Measurements from ENCODE around the gene ASB3. TPM values are rescaled to one million over a fixed set of nuclear protein-coding genes. Genes with fewer than 3 reads are reported as not detected.

The ASB3 gene
- total RNA-seq, 1 experiment from 2014 or later, result 12.9 TPM

DNA sequence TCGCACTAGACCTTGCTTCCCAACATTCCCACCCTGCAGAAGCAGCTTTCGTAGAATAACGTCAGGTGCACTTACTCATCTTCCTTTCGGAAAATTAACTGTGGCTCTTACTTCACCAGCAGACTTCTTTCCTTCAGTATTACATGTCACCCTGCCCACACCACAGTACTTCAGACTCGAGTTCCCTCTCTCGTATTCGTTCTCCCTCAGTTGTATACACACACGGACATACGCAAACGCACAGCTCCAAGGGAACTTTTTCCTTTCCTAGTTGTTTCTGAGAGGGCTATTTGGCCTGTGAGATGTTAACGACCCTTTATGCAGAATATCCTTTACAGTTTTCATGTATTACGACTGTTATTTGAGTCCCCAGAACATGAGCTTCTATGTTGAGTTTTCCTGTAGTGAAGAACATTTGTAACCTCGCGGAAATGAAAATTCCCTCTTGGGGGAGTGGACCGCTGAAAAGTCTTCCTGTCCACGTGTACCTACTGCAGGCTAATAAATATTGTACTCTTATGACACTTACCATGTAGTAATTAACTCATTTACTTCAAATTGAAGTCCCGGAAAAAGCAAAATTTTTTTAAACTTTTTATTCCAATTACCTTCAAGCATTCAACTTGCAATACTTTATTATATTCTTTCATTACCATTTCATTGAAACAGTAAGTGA is 999 bp upstream of the ASB3 start:
- CTCF ChIA-PET, result no interaction called here
- POLR2A ChIA-PET, result no interaction called here
- 0 out of 2 replicates have a peak, but pooled peaks have one; percentile 6 for ATAC-seq

DNA sequence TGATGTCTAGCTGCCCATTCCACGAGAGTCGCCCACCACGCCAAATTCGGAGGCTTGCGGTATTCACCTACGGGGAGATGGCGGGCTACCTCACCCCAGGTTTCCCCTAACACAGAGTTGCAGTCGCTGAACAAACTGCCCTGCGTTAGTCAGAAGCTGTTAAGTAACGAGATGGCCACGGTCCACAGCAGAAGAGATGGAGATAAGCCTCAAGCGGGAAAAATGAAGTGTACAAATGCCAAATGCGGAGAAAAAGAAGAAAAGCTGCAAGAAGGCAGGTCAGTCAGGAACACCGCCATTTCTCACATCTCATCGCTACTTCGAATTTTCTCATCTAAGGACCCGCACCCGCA is 425 bp downstream of the ASB3 start:
- ATAC-seq (peak; percentile 11), DNase-seq (ENCODE audit: low read depth, low spot score) (no peak)
- ChIA-PET POLR2A (no interaction called here), CTCF (no interaction called here)
- H3K27me3 ChIP-seq (ENCODE audit: control insufficient read depth, insufficient read depth, low read length), result no peaks in the 10 kb centered on the region
- H3K36me3 ChIP-seq (ENCODE audit: control insufficient read depth, insufficient read depth, low read length), result peaks cover 4% of the 10 kb centered on the region; the same call in 1 of the 2 replicates
- H3K4me1 ChIP-seq (ENCODE audit: control insufficient read depth, insufficient read depth, low read length), result peaks cover 21% of the 10 kb centered on the region
- BruUV-seq (replicated peaks), result no TSS peak
- intact Hi-C loops (cut with micrococcal nuclease; ENCODE audit: unreplicated experiment), result no loop called here
- TF ChIP-seq TCF7L2 (IDR thresholded peaks at IDR 0.05; ENCODE audit: low read depth, low read length) (no peak), POLR2AphosphoS5 (IDR thresholded peaks at IDR 0.05; ENCODE audit: low read depth, low read length) (no peak), SIN3A (IDR thresholded peaks at IDR 0.05; ENCODE audit: borderline replicate concordance, insufficient read depth, low read depth, low read length) (no peak)
- TF ChIP-seq, protein P1, sequence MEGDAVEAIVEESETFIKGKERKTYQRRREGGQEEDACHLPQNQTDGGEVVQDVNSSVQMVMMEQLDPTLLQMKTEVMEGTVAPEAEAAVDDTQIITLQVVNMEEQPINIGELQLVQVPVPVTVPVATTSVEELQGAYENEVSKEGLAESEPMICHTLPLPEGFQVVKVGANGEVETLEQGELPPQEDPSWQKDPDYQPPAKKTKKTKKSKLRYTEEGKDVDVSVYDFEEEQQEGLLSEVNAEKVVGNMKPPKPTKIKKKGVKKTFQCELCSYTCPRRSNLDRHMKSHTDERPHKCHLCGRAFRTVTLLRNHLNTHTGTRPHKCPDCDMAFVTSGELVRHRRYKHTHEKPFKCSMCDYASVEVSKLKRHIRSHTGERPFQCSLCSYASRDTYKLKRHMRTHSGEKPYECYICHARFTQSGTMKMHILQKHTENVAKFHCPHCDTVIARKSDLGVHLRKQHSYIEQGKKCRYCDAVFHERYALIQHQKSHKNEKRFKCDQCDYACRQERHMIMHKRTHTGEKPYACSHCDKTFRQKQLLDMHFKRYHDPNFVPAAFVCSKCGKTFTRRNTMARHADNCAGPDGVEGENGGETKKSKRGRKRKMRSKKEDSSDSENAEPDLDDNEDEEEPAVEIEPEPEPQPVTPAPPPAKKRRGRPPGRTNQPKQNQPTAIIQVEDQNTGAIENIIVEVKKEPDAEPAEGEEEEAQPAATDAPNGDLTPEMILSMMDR (IDR thresholded peaks at IDR 0.05), result no peak
- TF ChIP-seq, protein P2, sequence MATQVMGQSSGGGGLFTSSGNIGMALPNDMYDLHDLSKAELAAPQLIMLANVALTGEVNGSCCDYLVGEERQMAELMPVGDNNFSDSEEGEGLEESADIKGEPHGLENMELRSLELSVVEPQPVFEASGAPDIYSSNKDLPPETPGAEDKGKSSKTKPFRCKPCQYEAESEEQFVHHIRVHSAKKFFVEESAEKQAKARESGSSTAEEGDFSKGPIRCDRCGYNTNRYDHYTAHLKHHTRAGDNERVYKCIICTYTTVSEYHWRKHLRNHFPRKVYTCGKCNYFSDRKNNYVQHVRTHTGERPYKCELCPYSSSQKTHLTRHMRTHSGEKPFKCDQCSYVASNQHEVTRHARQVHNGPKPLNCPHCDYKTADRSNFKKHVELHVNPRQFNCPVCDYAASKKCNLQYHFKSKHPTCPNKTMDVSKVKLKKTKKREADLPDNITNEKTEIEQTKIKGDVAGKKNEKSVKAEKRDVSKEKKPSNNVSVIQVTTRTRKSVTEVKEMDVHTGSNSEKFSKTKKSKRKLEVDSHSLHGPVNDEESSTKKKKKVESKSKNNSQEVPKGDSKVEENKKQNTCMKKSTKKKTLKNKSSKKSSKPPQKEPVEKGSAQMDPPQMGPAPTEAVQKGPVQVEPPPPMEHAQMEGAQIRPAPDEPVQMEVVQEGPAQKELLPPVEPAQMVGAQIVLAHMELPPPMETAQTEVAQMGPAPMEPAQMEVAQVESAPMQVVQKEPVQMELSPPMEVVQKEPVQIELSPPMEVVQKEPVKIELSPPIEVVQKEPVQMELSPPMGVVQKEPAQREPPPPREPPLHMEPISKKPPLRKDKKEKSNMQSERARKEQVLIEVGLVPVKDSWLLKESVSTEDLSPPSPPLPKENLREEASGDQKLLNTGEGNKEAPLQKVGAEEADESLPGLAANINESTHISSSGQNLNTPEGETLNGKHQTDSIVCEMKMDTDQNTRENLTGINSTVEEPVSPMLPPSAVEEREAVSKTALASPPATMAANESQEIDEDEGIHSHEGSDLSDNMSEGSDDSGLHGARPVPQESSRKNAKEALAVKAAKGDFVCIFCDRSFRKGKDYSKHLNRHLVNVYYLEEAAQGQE (IDR thresholded peaks at IDR 0.05; ENCODE audit: insufficient read depth in 1 of 2, low read depth in 2 of 2, low read length in 1 of 2), result no peak
- in situ Hi-C loops (cut with HindIII; ENCODE audit: low pct_unique_long_range_greater_than_20kb, low sequenced_read_pairs), result no loop called here
- peak overlapping the region; percentile 94 for H3K27ac ChIP-seq (ENCODE audit: low read length)
- no peaks in the 10 kb centered on the region for H3K9me3 ChIP-seq (ENCODE audit: control insufficient read depth, insufficient read depth, low read depth, low read length)
- peak overlapping the region; percentile 96 to 97 for H3K4me3 ChIP-seq (ENCODE audit: low read depth in 2 of 2, low read length in 2 of 2)

More for the DNA sequence above, 999 bp upstream of the ASB3 start:
- no peaks in the 10 kb centered on the region for H3K27me3 ChIP-seq (ENCODE audit: control insufficient read depth, insufficient read depth, low read length)
- H3K36me3 ChIP-seq (ENCODE audit: control insufficient read depth, insufficient read depth, low read length), result peaks cover 4% of the 10 kb centered on the region; the same call in 1 of the 2 replicates
- no peaks in the 10 kb centered on the region for H3K9me3 ChIP-seq (ENCODE audit: control insufficient read depth, insufficient read depth, low read depth, low read length)
- BruUV-seq (replicated peaks), result TSS peak; percentile 87
- TF ChIP-seq TCF7L2 (IDR thresholded peaks at IDR 0.05; ENCODE audit: low read depth, low read length), result no peak
- TF ChIP-seq SIN3A (IDR thresholded peaks at IDR 0.05; ENCODE audit: borderline replicate concordance, insufficient read depth, low read depth, low read length), result no peak
- no peak for TF ChIP-seq POLR2AphosphoS5 (IDR thresholded peaks at IDR 0.05; ENCODE audit: low read depth, low read length)
- TF ChIP-seq, protein P2 (IDR thresholded peaks at IDR 0.05; ENCODE audit: insufficient read depth in 1 of 2, low read depth in 2 of 2, low read length in 1 of 2), result no peak
- TF ChIP-seq, protein P1 (IDR thresholded peaks at IDR 0.05), result no peak
- DNase-seq (ENCODE audit: low read depth, low spot score), result no peak
- intact Hi-C loops (cut with micrococcal nuclease; ENCODE audit: unreplicated experiment) (no loop called here), in situ Hi-C loops (cut with HindIII; ENCODE audit: low pct_unique_long_range_greater_than_20kb, low sequenced_read_pairs) (no loop called here)
- peaks cover 21% of the 10 kb centered on the region for H3K4me1 ChIP-seq (ENCODE audit: control insufficient read depth, insufficient read depth, low read length)
- peak overlapping the region; percentile 96 to 97 for H3K4me3 ChIP-seq (ENCODE audit: low read depth in 2 of 2, low read length in 2 of 2)
- peak overlapping the region; percentile 94 for H3K27ac ChIP-seq (ENCODE audit: low read length)

Measured in Panc1 (cell line).